SJCRH30 (cell line): ENCODE results near the gene MKX. TPM values are rescaled to one million over a fixed set of nuclear protein-coding genes. Genes with fewer than 3 reads are reported as not detected.

Experiments
- DNase-seq, 2 experiments: peaks; one replicate each; pipeline ENCODE4 v3.0.0-alpha.2; 2015 to 2020
- H3K27ac ChIP-seq: fragments of 250-450 bp; sonication (Bioruptor Pico); 2 replicates; pipeline ENCODE4 v1.5.1; 2020; ENCODE audit warnings: mild to moderate bottlenecking, moderate library complexity
- H3K27me3 ChIP-seq: fragments of 250-450 bp; sonication (Bioruptor Pico); 2 replicates; pipeline ENCODE4 v1.5.1; 2020; ENCODE audit warnings: mild to moderate bottlenecking, moderate library complexity
- H3K36me3 ChIP-seq: fragments of 250-450 bp; sonication (Bioruptor Pico); 2 replicates; pipeline ENCODE4 v1.5.1; 2020; ENCODE audit warnings: mild to moderate bottlenecking, moderate library complexity
- H3K4me1 ChIP-seq: fragments of 250-450 bp; sonication (Bioruptor Pico); 2 replicates; pipeline ENCODE4 v1.5.1; 2020; ENCODE audit warnings: mild to moderate bottlenecking, moderate library complexity
- H3K4me3 ChIP-seq: fragments of 250-450 bp; sonication (Bioruptor Pico); 2 replicates; pipeline ENCODE4 v1.5.1; 2020; ENCODE audit warnings: mild to moderate bottlenecking, moderate library complexity
- H3K9me3 ChIP-seq: fragments of 250-450 bp; sonication (Bioruptor Pico); replicated peaks from 2 replicates; pipeline ENCODE4 v1.5.1; 2020; ENCODE audit warnings: mild to moderate bottlenecking, moderate library complexity
- total RNA-seq: library from RNA; depleted of rRNA; stranded (reverse); fragments of >200 nt; shearing (Covaris generic); gene quantifications from 2 replicates; pipeline ENCODE4 v1.2.3, GENCODE V29; 2014

MKX gene
- total RNA-seq, 1 experiment from 2014 or later, result 2.5 TPM

- H3K27me3 ChIP-seq, result no peaks in the 10 kb centered on the region
- H3K27ac ChIP-seq, result no peak overlapping the region
- no peak overlapping the region for H3K4me3 ChIP-seq
- no peaks in the 10 kb centered on the region for H3K36me3 ChIP-seq
- no peaks in the 10 kb centered on the region for H3K9me3 ChIP-seq
- H3K4me1 ChIP-seq, result peaks cover 33% of the 10 kb centered on the region
- DNase-seq, result peak in 1 of 2 experiments; percentile 46
Observed at GRCh38 chr10:27719052-27719451, 26.6 kb downstream of the MKX start.

DNA sequence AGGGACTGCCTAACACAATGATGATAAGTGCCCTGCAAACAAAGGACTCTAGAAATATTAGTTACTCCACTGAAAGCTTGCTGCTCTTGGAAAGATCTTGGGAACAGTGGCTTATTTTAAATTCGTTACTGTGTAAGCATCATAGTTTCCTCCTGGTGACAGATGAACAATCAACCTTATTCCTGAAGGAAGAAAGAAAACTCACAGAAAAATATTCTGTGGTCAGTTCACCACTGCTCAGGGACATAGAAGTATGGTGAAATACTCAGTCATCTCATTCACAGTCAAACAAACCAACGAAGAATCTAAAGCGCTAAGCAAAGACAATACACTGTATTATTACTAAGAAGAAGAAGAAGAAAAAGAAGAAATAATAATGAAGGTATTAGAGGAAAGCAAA is 27.8 kb downstream of the MKX start:
- DNase-seq, result no peak
- Histone ChIP-seq H3K9me3 (no peaks in the 10 kb centered on the region), H3K27me3 (no peaks in the 10 kb centered on the region), H3K36me3 (no peaks in the 10 kb centered on the region), H3K27ac (no peak overlapping the region), H3K4me1 (peaks cover 30% of the 10 kb centered on the region), H3K4me3 (no peak overlapping the region)

DNA sequence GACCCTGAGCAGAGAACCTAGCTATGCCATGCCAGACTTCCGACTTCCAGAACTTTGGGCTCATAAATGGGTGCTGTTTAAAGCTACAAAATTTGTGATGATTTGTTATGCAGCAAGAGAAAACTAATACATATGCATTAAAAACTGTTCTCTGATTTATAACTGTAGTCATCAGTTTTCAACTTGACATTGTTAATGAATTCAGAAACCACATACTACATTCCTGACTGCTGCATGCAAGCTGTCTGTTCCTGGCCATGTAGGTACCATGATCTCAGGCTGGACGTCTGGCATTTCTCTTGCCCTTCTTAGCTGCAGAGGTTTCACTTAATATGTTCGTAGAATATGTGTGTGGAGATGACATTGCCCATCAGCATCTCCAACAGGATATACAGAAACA is 28.4 kb downstream of the MKX start:
- Histone ChIP-seq H3K27me3 (no peaks in the 10 kb centered on the region), H3K4me3 (no peak overlapping the region), H3K27ac (no peak overlapping the region), H3K4me1 (peaks cover 24% of the 10 kb centered on the region), H3K9me3 (no peaks in the 10 kb centered on the region), H3K36me3 (no peaks in the 10 kb centered on the region)
- no peak for DNase-seq

DNA sequence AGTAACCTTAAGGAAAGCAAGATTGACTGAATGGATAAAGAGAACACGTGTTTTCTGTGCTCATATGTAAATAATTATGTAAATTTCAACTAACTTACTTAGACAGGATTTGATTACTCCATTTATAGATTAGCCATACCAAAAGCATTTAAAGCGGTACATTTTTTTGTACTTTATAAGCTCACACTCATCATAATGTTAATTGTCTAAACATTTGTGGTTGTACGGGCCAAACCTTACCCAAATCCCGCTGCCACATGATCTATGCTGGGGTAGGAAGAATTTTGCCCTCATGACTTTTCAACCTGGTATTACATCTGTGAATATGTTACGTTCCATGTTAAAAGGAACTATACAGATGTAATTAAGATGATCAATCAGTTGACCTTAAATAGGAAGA is 29.1 kb downstream of the MKX start:
- no peaks in the 10 kb centered on the region for H3K9me3 ChIP-seq
- no peak overlapping the region for H3K27ac ChIP-seq
- H3K4me3 ChIP-seq, result no peak overlapping the region
- no peak for DNase-seq
- no peaks in the 10 kb centered on the region for H3K36me3 ChIP-seq
- no peaks in the 10 kb centered on the region for H3K27me3 ChIP-seq
- peaks cover 24% of the 10 kb centered on the region for H3K4me1 ChIP-seq

- peak overlapping the region; percentile 80 for H3K27ac ChIP-seq
- H3K36me3 ChIP-seq, result no peaks in the 10 kb centered on the region
- H3K4me3 ChIP-seq, result no peak overlapping the region
- peaks cover 24% of the 10 kb centered on the region for H3K4me1 ChIP-seq
- no peak for DNase-seq
- no peaks in the 10 kb centered on the region for H3K27me3 ChIP-seq
- no peaks in the 10 kb centered on the region for H3K9me3 ChIP-seq
Observed at GRCh38 chr10:27715505-27715904, 30.1 kb downstream of the MKX start.

GRCh38 chr10:27714349-27714748 is 31.3 kb downstream of the MKX start:
- Histone ChIP-seq H3K27me3 (no peaks in the 10 kb centered on the region), H3K4me1 (peaks cover 24% of the 10 kb centered on the region), H3K36me3 (no peaks in the 10 kb centered on the region), H3K27ac (peak overlapping the region; percentile 80), H3K9me3 (no peaks in the 10 kb centered on the region), H3K4me3 (peak overlapping the region; percentile 29)
- DNase-seq, result no peak

DNA sequence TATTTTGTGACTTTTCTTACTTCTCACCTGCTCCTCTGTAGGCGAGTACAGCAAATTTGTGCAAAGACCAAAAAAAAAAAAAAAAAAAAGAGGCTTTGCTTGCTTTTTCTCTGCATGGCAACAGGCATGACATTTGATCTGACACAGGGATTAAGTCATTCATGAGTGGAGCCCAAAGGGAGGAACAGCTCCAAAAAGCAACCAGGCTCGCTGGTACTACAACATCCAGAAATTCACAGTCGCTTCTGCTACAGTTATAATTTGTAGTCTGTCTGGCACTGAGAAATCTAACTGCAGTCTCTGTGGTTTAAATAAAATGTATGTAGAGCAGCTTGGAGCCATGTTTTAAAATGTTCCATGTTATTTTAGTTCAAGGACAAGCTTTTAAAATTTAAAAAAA is 31.7 kb downstream of the MKX start:
- peak; percentile 90 to 95 for DNase-seq
- Histone ChIP-seq H3K27me3 (no peaks in the 10 kb centered on the region), H3K4me1 (peaks cover 24% of the 10 kb centered on the region), H3K27ac (peak overlapping the region; percentile 80), H3K4me3 (peak overlapping the region; percentile 29), H3K9me3 (no peaks in the 10 kb centered on the region), H3K36me3 (no peaks in the 10 kb centered on the region)

- Histone ChIP-seq H3K36me3 (no peaks in the 10 kb centered on the region), H3K27ac (no peak overlapping the region), H3K4me1 (peaks cover 14% of the 10 kb centered on the region), H3K9me3 (no peaks in the 10 kb centered on the region), H3K27me3 (no peaks in the 10 kb centered on the region), H3K4me3 (no peak overlapping the region)
- no peak for DNase-seq
Observed at GRCh38 chr10:27710014-27710413, 35.6 kb downstream of the MKX start.

GRCh38 chr10:27709304-27709703 is 36.3 kb downstream of the MKX start:
- no peak for DNase-seq
- H3K4me1 ChIP-seq, result peaks cover 9% of the 10 kb centered on the region

GRCh38 chr10:27701938-27702537 is 43.6 kb downstream of the MKX start:
- no peaks in the 10 kb centered on the region for H3K27me3 ChIP-seq
- DNase-seq, result peak in 1 of 2 experiments; percentile 18
- H3K27ac ChIP-seq, result no peak overlapping the region
- no peaks in the 10 kb centered on the region for H3K9me3 ChIP-seq
- peaks cover 2% of the 10 kb centered on the region; the same call in 1 of the 2 replicates for H3K4me1 ChIP-seq
- H3K4me3 ChIP-seq, result no peak overlapping the region
- no peaks in the 10 kb centered on the region for H3K36me3 ChIP-seq

More at GRCh38 chr10:27709304-27709703, 36.3 kb downstream of the MKX start:
- Histone ChIP-seq H3K36me3 (no peaks in the 10 kb centered on the region), H3K9me3 (no peaks in the 10 kb centered on the region), H3K27me3 (no peaks in the 10 kb centered on the region), H3K27ac (no peak overlapping the region), H3K4me3 (no peak overlapping the region)

DNA sequence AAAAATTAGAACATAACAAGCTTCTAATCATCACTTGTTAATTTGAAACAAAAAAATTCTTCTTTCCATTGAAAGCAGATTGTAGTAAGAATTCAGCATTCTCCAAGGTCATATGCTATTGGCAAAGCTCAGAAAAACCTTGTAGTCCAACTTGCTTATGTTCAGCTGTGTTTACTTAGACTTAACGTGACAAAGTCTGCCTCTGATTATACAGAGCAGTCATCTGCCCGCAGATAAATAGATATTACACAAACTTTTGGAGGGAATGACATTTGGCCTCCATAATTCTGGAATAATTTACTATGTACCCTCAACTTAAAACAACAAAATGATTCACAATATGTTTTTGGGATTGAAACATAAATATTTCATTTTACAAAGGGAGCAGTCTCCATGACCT is 45.8 kb downstream of the MKX start:
- Histone ChIP-seq H3K4me1 (peaks cover 2% of the 10 kb centered on the region; the same call in 1 of the 2 replicates), H3K27me3 (no peaks in the 10 kb centered on the region), H3K36me3 (no peaks in the 10 kb centered on the region), H3K9me3 (no peaks in the 10 kb centered on the region), H3K27ac (no peak overlapping the region), H3K4me3 (no peak overlapping the region)
- no peak for DNase-seq

- Histone ChIP-seq H3K27ac (no peak overlapping the region), H3K4me1 (peaks cover 2% of the 10 kb centered on the region; the same call in 1 of the 2 replicates), H3K27me3 (no peaks in the 10 kb centered on the region), H3K4me3 (no peak overlapping the region), H3K9me3 (no peaks in the 10 kb centered on the region), H3K36me3 (no peaks in the 10 kb centered on the region)
- DNase-seq, result no peak
Observed at GRCh38 chr10:27698961-27699360, 46.7 kb downstream of the MKX start.

GRCh38 chr10:27696466-27696865 is 49.2 kb downstream of the MKX start:
- H3K4me1 ChIP-seq, result peaks cover 2% of the 10 kb centered on the region; the same call in 1 of the 2 replicates
- H3K27ac ChIP-seq, result no peak overlapping the region
- no peak overlapping the region for H3K4me3 ChIP-seq
- no peak for DNase-seq
- H3K9me3 ChIP-seq, result no peaks in the 10 kb centered on the region
- H3K27me3 ChIP-seq, result no peaks in the 10 kb centered on the region
- no peaks in the 10 kb centered on the region for H3K36me3 ChIP-seq

DNA sequence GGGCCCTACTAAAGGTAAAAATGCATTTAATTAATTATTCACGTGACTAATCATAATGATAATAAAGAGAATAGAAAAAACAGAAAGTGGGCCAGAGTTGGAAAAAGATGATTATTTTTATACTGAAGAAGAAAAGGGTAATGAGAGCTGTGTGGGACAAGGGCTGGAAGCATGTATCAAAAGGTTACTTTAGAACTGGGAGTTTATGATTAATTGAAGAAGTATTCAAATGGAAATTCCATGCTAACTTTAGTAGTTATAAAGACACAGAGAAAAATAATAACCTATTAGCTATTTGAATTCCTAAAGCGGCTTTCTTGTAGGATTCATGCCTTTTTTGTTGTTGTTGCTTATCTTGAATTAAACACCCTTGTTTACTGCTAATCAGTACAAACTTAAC is 49.9 kb downstream of the MKX start:
- Histone ChIP-seq H3K36me3 (no peaks in the 10 kb centered on the region), H3K27me3 (no peaks in the 10 kb centered on the region), H3K4me1 (peaks cover 2% of the 10 kb centered on the region; the same call in 1 of the 2 replicates), H3K27ac (no peak overlapping the region), H3K9me3 (no peaks in the 10 kb centered on the region), H3K4me3 (no peak overlapping the region)
- no peak for DNase-seq

DNA sequence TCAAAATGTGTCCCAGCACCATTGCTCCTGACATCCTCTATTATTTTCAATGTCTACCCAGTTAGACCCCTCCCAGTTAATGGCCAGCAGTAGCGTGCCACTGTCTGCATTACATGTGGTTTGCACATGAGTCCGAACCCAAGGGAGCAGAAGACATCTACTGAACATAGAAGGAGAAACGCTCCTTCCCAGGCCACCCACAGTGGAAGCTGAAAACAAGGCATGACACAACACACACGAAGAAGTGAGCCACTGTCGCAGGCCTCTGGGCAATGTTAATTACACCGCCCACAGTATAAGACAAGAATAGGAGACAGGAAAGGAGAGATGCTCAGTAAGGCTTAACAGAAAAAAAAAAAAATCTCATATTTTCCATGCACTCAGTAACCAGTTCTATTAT is 50.5 kb downstream of the MKX start:
- Histone ChIP-seq H3K9me3 (no peaks in the 10 kb centered on the region), H3K4me3 (no peak overlapping the region), H3K27me3 (no peaks in the 10 kb centered on the region), H3K27ac (no peak overlapping the region), H3K4me1 (peaks cover 2% of the 10 kb centered on the region; the same call in 1 of the 2 replicates), H3K36me3 (no peaks in the 10 kb centered on the region)
- no peak for DNase-seq

GRCh38 chr10:27692663-27693062 is 53.0 kb downstream of the MKX start:
- no peaks in the 10 kb centered on the region for H3K9me3 ChIP-seq

More at GRCh38 chr10:27692663-27693062, 53.0 kb downstream of the MKX start:
- Histone ChIP-seq H3K27ac (no peak overlapping the region), H3K4me1 (no peaks in the 10 kb centered on the region), H3K4me3 (no peak overlapping the region), H3K27me3 (no peaks in the 10 kb centered on the region), H3K36me3 (no peaks in the 10 kb centered on the region)
- DNase-seq, result no peak
